NB4 (cell line): ENCODE data around the gene HS6ST3.

Experiments used
- DNase-seq: peaks from one replicate; pipeline ENCODE4 v3.0.0; 2010; ENCODE audit warnings: low read depth
- H3K4me3 ChIP-seq: one replicate; pipeline ENCODE4 v1.5.1; 2011; ENCODE audit warnings: mild to moderate bottlenecking, low read depth, low read length, moderate library complexity
- CTCF ChIP-seq: IDR thresholded peaks from one replicate; pipeline ENCODE4 v1.5.1; 2012; ENCODE audit warnings: low read depth, low read length
- MAX ChIP-seq: IDR thresholded peaks from 2 replicates; pipeline ENCODE4 v1.6.1; 2011; ENCODE audit warnings: low read depth, low read length
- MYC ChIP-seq: IDR thresholded peaks from 2 replicates; pipeline ENCODE4 v1.6.1; 2011; ENCODE audit warnings: low read depth, low read length
- POLR2A ChIP-seq: IDR thresholded peaks from 2 replicates; pipeline ENCODE4 v1.6.1; 2011; ENCODE audit warnings: mild to moderate bottlenecking; ENCODE audit not compliant: insufficient read length; ENCODE audit errors: extremely low read depth

The HS6ST3 gene

GRCh38 chr13:96696389-96696900 lies 606.5 kb downstream of the HS6ST3 start:
- no peak overlapping the region for H3K4me3 ChIP-seq
- no peak for TF ChIP-seq POLR2A
- TF ChIP-seq MYC = no peak
- TF ChIP-seq MAX = no peak
- no peak for DNase-seq

GRCh38 chr13:96700657-96701056 lies 610.8 kb downstream of the HS6ST3 start:
- no peak for DNase-seq
- H3K4me3 ChIP-seq = no peak overlapping the region
- TF ChIP-seq MYC (no peak), MAX (no peak), CTCF (no peak), POLR2A (no peak)

- TF ChIP-seq POLR2A (no peak), CTCF (no peak), MAX (no peak), MYC (no peak)
- no peak for DNase-seq
- H3K4me3 ChIP-seq = no peak overlapping the region
Observed at GRCh38 chr13:96707146-96707545, 617.2 kb downstream of the HS6ST3 start.

GRCh38 chr13:96710166-96710862 lies 620.4 kb downstream of the HS6ST3 start:
- no peak for DNase-seq
- H3K4me3 ChIP-seq = no peak overlapping the region
- TF ChIP-seq MAX (no peak), MYC (no peak), CTCF (no peak)

- no peak for TF ChIP-seq CTCF
- no peak for TF ChIP-seq MYC
- no peak for TF ChIP-seq MAX
- TF ChIP-seq POLR2A = no peak
- H3K4me3 ChIP-seq = no peak overlapping the region
- DNase-seq = no peak
Observed at GRCh38 chr13:96720446-96720845, 630.5 kb downstream of the HS6ST3 start.

- TF ChIP-seq MAX (no peak), CTCF (no peak), POLR2A (no peak), MYC (no peak)
- H3K4me3 ChIP-seq = no peak overlapping the region
- no peak for DNase-seq
Observed at GRCh38 chr13:96726651-96727050, 636.7 kb downstream of the HS6ST3 start.
